Thyroid gland (tissue), 4 donors: ENCODE data around the gene THRB. TPM values are rescaled to one million over a fixed set of nuclear protein-coding genes. Genes with fewer than 3 reads are reported as not detected.

Source experiments
- DNase-seq, 2 donors: peaks; one replicate each; pipeline ENCODE4 v3.0.0-alpha.2; 2019
- H3K27ac ChIP-seq, 3 donors: fragments of 200-600 bp; sonication (generic); 1 replicate in 2 of 3; 2 replicates in 1 of 3; pipeline ENCODE4 v1.5.1; 2016 to 2019; ENCODE audit warnings: mild to moderate bottlenecking in 1 of 3, moderate library complexity in 1 of 3
- H3K27me3 ChIP-seq: fragments of 200-600 bp; sonication (generic); one replicate; pipeline ENCODE4 v1.5.1; 2019
- H3K36me3 ChIP-seq, 2 donors: fragments of 200-600 bp; sonication (generic); one replicate each; pipeline ENCODE4 v1.5.1; 2016 to 2019
- H3K4me1 ChIP-seq, 2 donors: fragments of 200-600 bp; sonication (generic); one replicate each; pipeline ENCODE4 v1.5.1; 2017 to 2019
- H3K4me3 ChIP-seq, 3 donors: fragments of 200-600 bp; sonication (generic); replicated peaks in 1 of 3; 1 replicate in 2 of 3; 2 replicates in 1 of 3; pipeline ENCODE4 v1.5.1; 2016; ENCODE audit warnings: mild to moderate bottlenecking in 1 of 3
- H3K9me3 ChIP-seq: fragments of 200-600 bp; sonication (generic); one replicate; pipeline ENCODE4 v1.5.1; 2017
- POLR2A ChIP-seq, 2 donors: fragments of 450-650 bp; IDR thresholded peaks; one replicate each; pipeline ENCODE4 v1.6.1; 2017; ENCODE audit warnings: antibody characterized with exemption in 2 of 2, mild to moderate bottlenecking in 2 of 2, moderate library complexity in 1 of 2
- WGBS, 2 donors: methylation state at CpG; one replicate each; pipeline ENCODE4 v1.1.5; 2017; 5-methylcytosine and 5-hydroxymethylcytosine counted together
- intact Hi-C: fragments of 100-400 bp; cut with DNase I; formaldehyde crosslinking; loops from one replicate; pipeline ENCODE4 v1.15.1; 2023
- total RNA-seq, 4 donors: library from RNA; depleted of rRNA; stranded (reverse); fragments of >200 nt; gene quantifications; one replicate each; pipeline ENCODE4 v1.2.3, GENCODE V29; 2016
- TF ChIP-seq, protein P1 (sequence below), 6 experiments: fragments of 200-600 bp in 3 of 6; fragments of 450-650 bp in 3 of 6; sonication (generic) in 3 of 6; IDR thresholded peaks; one replicate each; pipeline ENCODE4 v1.5.1; 2016 to 2019; ENCODE audit warnings: antibody characterized with exemption in 6 of 6, mild to moderate bottlenecking in 2 of 6, inconsistent platforms in 1 of 6, moderate library complexity in 1 of 6

The THRB gene
- total RNA-seq, 4 donors from 2014 or later: 11.1 to 33.2 (median 13.4) TPM

DNA sequence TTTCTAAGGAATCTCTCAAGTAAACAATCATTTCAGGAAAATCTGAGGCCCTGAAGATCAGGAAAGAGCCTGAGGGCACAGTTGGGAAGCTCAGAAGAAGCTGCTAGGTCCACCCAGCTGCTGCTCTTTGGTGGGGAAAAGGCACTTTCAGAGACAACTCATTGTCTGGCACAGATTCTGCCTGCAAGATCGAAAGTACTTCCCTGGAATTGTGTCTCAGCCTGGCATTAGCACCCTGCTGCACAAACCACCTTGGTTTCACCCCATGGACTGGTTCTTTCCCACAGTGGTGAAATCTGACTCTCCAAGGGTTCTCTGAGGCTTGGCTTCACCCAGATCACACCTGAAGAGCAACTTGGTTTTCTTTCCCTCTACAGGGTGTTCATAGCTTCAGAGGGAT lies 18.7 kb downstream of the THRB start:
- no peaks in the 10 kb centered on the region for H3K9me3 ChIP-seq
- H3K4me1 ChIP-seq: no peaks in the 10 kb centered on the region
- no peak overlapping the region for H3K27ac ChIP-seq
- intact Hi-C loops: no loop called here
- H3K36me3 ChIP-seq: no peaks in the 10 kb centered on the region
- H3K4me3 ChIP-seq: no peak overlapping the region
- 44 to 54% methylated on average over 1 of the region's 1 CpG for WGBS, 2 donors
- TF ChIP-seq, protein P1, sequence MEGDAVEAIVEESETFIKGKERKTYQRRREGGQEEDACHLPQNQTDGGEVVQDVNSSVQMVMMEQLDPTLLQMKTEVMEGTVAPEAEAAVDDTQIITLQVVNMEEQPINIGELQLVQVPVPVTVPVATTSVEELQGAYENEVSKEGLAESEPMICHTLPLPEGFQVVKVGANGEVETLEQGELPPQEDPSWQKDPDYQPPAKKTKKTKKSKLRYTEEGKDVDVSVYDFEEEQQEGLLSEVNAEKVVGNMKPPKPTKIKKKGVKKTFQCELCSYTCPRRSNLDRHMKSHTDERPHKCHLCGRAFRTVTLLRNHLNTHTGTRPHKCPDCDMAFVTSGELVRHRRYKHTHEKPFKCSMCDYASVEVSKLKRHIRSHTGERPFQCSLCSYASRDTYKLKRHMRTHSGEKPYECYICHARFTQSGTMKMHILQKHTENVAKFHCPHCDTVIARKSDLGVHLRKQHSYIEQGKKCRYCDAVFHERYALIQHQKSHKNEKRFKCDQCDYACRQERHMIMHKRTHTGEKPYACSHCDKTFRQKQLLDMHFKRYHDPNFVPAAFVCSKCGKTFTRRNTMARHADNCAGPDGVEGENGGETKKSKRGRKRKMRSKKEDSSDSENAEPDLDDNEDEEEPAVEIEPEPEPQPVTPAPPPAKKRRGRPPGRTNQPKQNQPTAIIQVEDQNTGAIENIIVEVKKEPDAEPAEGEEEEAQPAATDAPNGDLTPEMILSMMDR (IDR thresholded peaks at IDR 0.05): no peak
- TF ChIP-seq POLR2A (IDR thresholded peaks at IDR 0.05): no peak
- no peak for DNase-seq
- no peaks in the 10 kb centered on the region for H3K27me3 ChIP-seq

DNA sequence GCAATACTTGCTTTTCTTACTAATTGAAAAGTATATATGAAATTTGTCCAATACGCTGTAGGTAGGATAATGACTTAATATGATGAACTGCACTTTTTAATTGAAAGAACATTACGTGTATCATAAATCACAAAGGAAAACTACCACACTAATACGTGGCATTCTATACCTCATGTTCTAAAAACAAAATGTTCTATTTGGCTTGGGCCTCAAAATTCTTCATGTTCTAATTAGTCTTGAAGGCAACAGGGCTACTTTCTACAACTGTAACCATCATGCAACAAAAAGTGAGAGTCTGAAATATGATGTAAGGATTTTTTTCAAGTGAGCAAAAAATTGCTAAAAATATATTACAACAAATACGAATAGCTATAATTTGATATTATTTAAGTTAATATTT lies 19.8 kb downstream of the THRB start:
- WGBS, 2 donors: 97 to 98% methylated on average over 4 of the region's 4 CpGs
- H3K9me3 ChIP-seq: no peaks in the 10 kb centered on the region
- no peak overlapping the region for H3K4me3 ChIP-seq
- H3K4me1 ChIP-seq: no peaks in the 10 kb centered on the region
- no peak for TF ChIP-seq POLR2A (IDR thresholded peaks at IDR 0.05)
- TF ChIP-seq, protein P1 (IDR thresholded peaks at IDR 0.05): no peak
- intact Hi-C loops: no loop called here
- no peak overlapping the region for H3K27ac ChIP-seq
- H3K36me3 ChIP-seq: no peaks in the 10 kb centered on the region
- DNase-seq: no peak
- H3K27me3 ChIP-seq: no peaks in the 10 kb centered on the region

- WGBS, 2 donors: 88 to 100% methylated on average over 1 of the region's 1 CpG
- no peak overlapping the region for H3K27ac ChIP-seq
- no peaks in the 10 kb centered on the region for H3K27me3 ChIP-seq
- no peaks in the 10 kb centered on the region for H3K36me3 ChIP-seq
- H3K4me3 ChIP-seq: no peak overlapping the region
- intact Hi-C loops: no loop called here
- H3K9me3 ChIP-seq: no peaks in the 10 kb centered on the region
- no peak for DNase-seq
- TF ChIP-seq POLR2A (IDR thresholded peaks at IDR 0.05): no peak
- TF ChIP-seq, protein P1 (IDR thresholded peaks at IDR 0.05): no peak
- H3K4me1 ChIP-seq: no peaks in the 10 kb centered on the region
Measured at GRCh38 chr3:24472358-24472757, 22.3 kb downstream of the THRB start.

- TF ChIP-seq, protein P1 (IDR thresholded peaks at IDR 0.05): no peak
- TF ChIP-seq POLR2A (IDR thresholded peaks at IDR 0.05): no peak
- no peaks in the 10 kb centered on the region for H3K9me3 ChIP-seq
- no peak for DNase-seq
- H3K27me3 ChIP-seq: no peaks in the 10 kb centered on the region
- 81 to 86% methylated on average over 1 of the region's 1 CpG for WGBS, 2 donors
- H3K4me1 ChIP-seq: no peaks in the 10 kb centered on the region
- no peaks in the 10 kb centered on the region for H3K36me3 ChIP-seq
- intact Hi-C loops: no loop called here
- no peak overlapping the region for H3K4me3 ChIP-seq
- no peak overlapping the region for H3K27ac ChIP-seq
Measured at GRCh38 chr3:24471486-24471885, 23.2 kb downstream of the THRB start.

- TF ChIP-seq, protein P1 (IDR thresholded peaks at IDR 0.05): no peak
- no peak for TF ChIP-seq POLR2A (IDR thresholded peaks at IDR 0.05)
- intact Hi-C loops: no loop called here
- no peaks in the 10 kb centered on the region for H3K36me3 ChIP-seq
- no peaks in the 10 kb centered on the region for H3K9me3 ChIP-seq
- 91 to 92% methylated on average over 4 of the region's 4 CpGs for WGBS, 2 donors
- H3K4me3 ChIP-seq: no peak overlapping the region
- no peaks in the 10 kb centered on the region for H3K4me1 ChIP-seq
- no peak for DNase-seq
- no peak overlapping the region for H3K27ac ChIP-seq
- no peaks in the 10 kb centered on the region for H3K27me3 ChIP-seq
Measured at GRCh38 chr3:24470277-24470676, 24.4 kb downstream of the THRB start.
